Left kidney (tissue), 2 donors: Measurements from ENCODE around the gene RASL10A. TPM values are rescaled to one million over a fixed set of nuclear protein-coding genes. Genes with fewer than 3 reads are reported as not detected.

Source experiments
- DNase-seq: peaks from one replicate; pipeline ENCODE4 v3.0.0-alpha.2; 2013
- polyA plus RNA-seq: library from polyadenylated mRNA; unstranded; fragments of 120-200 nt; gene quantifications from one replicate; pipeline ENCODE4 v1.2.1, GENCODE V29; 2013; ENCODE audit not compliant: insufficient read length

The RASL10A gene
- polyA plus RNA-seq, 1 donor = 0.40 TPM

GRCh38 chr22:29323641-29324040, 8.1 kb upstream of the RASL10A start:
- DNase-seq = no peak

- DNase-seq = no peak
These were observed 5.0 kb upstream of the RASL10A start for GRCh38 chr22:29320546-29320945.

GRCh38 chr22:29319072-29319471, 3.6 kb upstream of the RASL10A start:
- DNase-seq = no peak

GRCh38 chr22:29317827-29318454, 2.4 kb upstream of the RASL10A start:
- no peak for DNase-seq

GRCh38 chr22:29316141-29316828, 788 bp upstream of the RASL10A start:
- DNase-seq = no peak

GRCh38 chr22:29314537-29315285, 786 bp downstream of the RASL10A start:
- no peak for DNase-seq

GRCh38 chr22:29313576-29314466, 1.7 kb downstream of the RASL10A start:
- DNase-seq = no peak

GRCh38 chr22:29313126-29313575, 2.3 kb downstream of the RASL10A start:
- DNase-seq = no peak

GRCh38 chr22:29312218-29313125, 3.0 kb downstream of the RASL10A start:
- no peak for DNase-seq

- DNase-seq = no peak
These were observed 3.9 kb downstream of the RASL10A start for GRCh38 chr22:29311464-29312217.

GRCh38 chr22:29310863-29311339, 4.6 kb downstream of the RASL10A start:
- peak; percentile 87 for DNase-seq

- no peak for DNase-seq
These were observed 5.2 kb downstream of the RASL10A start for GRCh38 chr22:29310065-29310862.

GRCh38 chr22:29309332-29310064, 6.0 kb downstream of the RASL10A start:
- DNase-seq = no peak

GRCh38 chr22:29308791-29309262, 6.7 kb downstream of the RASL10A start:
- DNase-seq = no peak

GRCh38 chr22:29308148-29308790, 7.2 kb downstream of the RASL10A start:
- no peak for DNase-seq

- DNase-seq = no peak
These were observed 7.8 kb downstream of the RASL10A start for GRCh38 chr22:29307596-29308147.

GRCh38 chr22:29306835-29307595, 8.5 kb downstream of the RASL10A start:
- peak; percentile 85 for DNase-seq
